Spleen (tissue), 7 donors: Measurements from ENCODE around the gene MEF2A.
"Not testable (repeated sequence)": the region's sequence is repeated elsewhere in the genome, so short reads cannot be mapped to it uniquely, and the experiment has no call there.

Experiments
- CTCF ChIP-seq, 11 experiments: fragments of 200-600 bp in 7 of 11; fragments of 450-650 bp in 4 of 11; sonication (generic) in 4 of 11; IDR thresholded peaks in 8 of 11; conservative IDR thresholded peaks in 3 of 11; 1 replicate in 7 of 11; 2 replicates in 4 of 11; pipeline versions ENCODE4 v1.4.0 to v1.8.0; 2016 to 2021; ENCODE audit warnings: antibody characterized with exemption in 11 of 11, inconsistent platforms in 4 of 11, mild to moderate bottlenecking in 1 of 11
- POLR2A ChIP-seq, 3 donors: fragments of 450-650 bp; IDR thresholded peaks; one replicate each; pipeline ENCODE4 v1.5.1; 2017; ENCODE audit warnings: antibody characterized with exemption in 3 of 3, mild to moderate bottlenecking in 1 of 3
- donor health status: DM: no; HTN: no; CAD: no; lungs with moderate emphysema.
- donor health status: DM: no; HTN: no; CAD: no.
- donor health status: DM: no; HTN: no; CAD: no.

GRCh38 chr15:99750326-99750725 lies 184.5 kb downstream of the MEF2A start:
- TF ChIP-seq POLR2A (IDR thresholded peaks at IDR 0.05); CTCF (IDR thresholded peaks at IDR 0.05 in 8 of 11, conservative IDR thresholded peaks at IDR 0.05 in 3 of 11): not testable (repeated sequence)
